Measurements from ENCODE around the gene ADAMTS18.

- TF ChIP-seq CTCF (IDR thresholded peaks at IDR 0.05; ENCODE audit: insufficient read depth, low read length) (no peak), GABPA (IDR thresholded peaks at IDR 0.05; ENCODE audit: low read depth) (no peak), POLR2AphosphoS5 (IDR thresholded peaks at IDR 0.05; ENCODE audit: low read depth) (no peak), REST (IDR thresholded peaks at IDR 0.05; ENCODE audit: insufficient replicate concordance, low read depth) (no peak)
Observed at GRCh38 chr16:77233799-77234519, 200.9 kb downstream of the ADAMTS18 start.
